ENCODE data around the gene HOXB7. TPM values are rescaled to one million over a fixed set of nuclear protein-coding genes. Genes with fewer than 3 reads are reported as not detected.

HOXB7 gene
- total and polyA plus RNA-seq, 2 experiments from 2014 or later: 11.1 to 18.9 TPM

- H3F3A ChIP-seq (ENCODE audit: insufficient read depth): no peaks in the 10 kb centered on the region
- peaks cover 96% of the 10 kb centered on the region for H3K27me3 ChIP-seq (replicated peaks; ENCODE audit: insufficient read depth)
- H3K9ac ChIP-seq: no peak overlapping the region
- in situ Hi-C loops (cut with MboI): no loop called here
- no peaks in the 10 kb centered on the region for H3K36me3 ChIP-seq (ENCODE audit: low read depth)
- DNase-seq: no peak
- H4K20me1 ChIP-seq (ENCODE audit: insufficient read depth): no peaks in the 10 kb centered on the region
- TF ChIP-seq EZH2 (IDR thresholded peaks at IDR 0.05; ENCODE audit: insufficient read depth, poor library complexity, severe bottlenecking) (peak; percentile 4), EZH2phosphoT487 (IDR thresholded peaks at IDR 0.05; ENCODE audit: insufficient read depth, low read depth) (peak; percentile 21; the same call in 1 of the 2 replicates)
- no peaks in the 10 kb centered on the region for H3K79me2 ChIP-seq (ENCODE audit: insufficient read depth)
- H3K4me1 ChIP-seq (ENCODE audit: insufficient read depth): no peaks in the 10 kb centered on the region
- H2AFZ ChIP-seq: no peak overlapping the region
- H3K9me3 ChIP-seq (ENCODE audit: low read depth): no peaks in the 10 kb centered on the region
- H3K4me2 ChIP-seq (ENCODE audit: unreplicated experiment): no peak overlapping the region
- H3K27ac ChIP-seq: no peak overlapping the region
- WGBS, 2 experiments (ENCODE audit: low coverage in 1 of 2, low lambda C conversion rate in 2 of 2, missing lambda C conversion rate in 2 of 2): 13 to 20% methylated on average over 40 to 41 of the region's 41 CpGs
- no peaks in the 10 kb centered on the region for H3K9me2 ChIP-seq (ENCODE audit: insufficient read depth)
- no peak overlapping the region for H3K4me3 ChIP-seq
Observed at GRCh38 chr17:48621410-48622392, 10.9 kb upstream of the HOXB7 start.

- Histone ChIP-seq H3K27ac (no peak overlapping the region), H3K27me3 (replicated peaks; ENCODE audit: insufficient read depth) (peaks cover 98% of the 10 kb centered on the region), H3K36me3 (ENCODE audit: low read depth) (no peaks in the 10 kb centered on the region), H3K9me2 (ENCODE audit: insufficient read depth) (no peaks in the 10 kb centered on the region), H3K9me3 (ENCODE audit: low read depth) (no peaks in the 10 kb centered on the region), H3F3A (ENCODE audit: insufficient read depth) (no peaks in the 10 kb centered on the region), H3K79me2 (ENCODE audit: insufficient read depth) (no peaks in the 10 kb centered on the region), H4K20me1 (ENCODE audit: insufficient read depth) (no peaks in the 10 kb centered on the region), H3K4me2 (ENCODE audit: unreplicated experiment) (no peak overlapping the region), H3K4me1 (ENCODE audit: insufficient read depth) (no peaks in the 10 kb centered on the region), H3K4me3 (no peak overlapping the region), H2AFZ (no peak overlapping the region), H3K9ac (no peak overlapping the region)
- DNase-seq: no peak
- TF ChIP-seq EZH2 (IDR thresholded peaks at IDR 0.05; ENCODE audit: insufficient read depth, poor library complexity, severe bottlenecking) (no peak), EZH2phosphoT487 (IDR thresholded peaks at IDR 0.05; ENCODE audit: insufficient read depth, low read depth) (no peak)
- in situ Hi-C loops (cut with MboI): no loop called here
- 31 to 37% methylated on average over 6 of the region's 6 CpGs for WGBS, 2 experiments (ENCODE audit: low coverage in 1 of 2, low lambda C conversion rate in 2 of 2, missing lambda C conversion rate in 2 of 2)
Observed at GRCh38 chr17:48620461-48621139, 9.8 kb upstream of the HOXB7 start.

GRCh38 chr17:48619826-48620449 is 9.1 kb upstream of the HOXB7 start:
- DNase-seq: no peak
- 31 to 36% methylated on average over 31 to 32 of the region's 32 CpGs for WGBS, 2 experiments (ENCODE audit: low coverage in 1 of 2, low lambda C conversion rate in 2 of 2, missing lambda C conversion rate in 2 of 2)
- H3K4me2 ChIP-seq (ENCODE audit: unreplicated experiment): no peak overlapping the region
- no peak for TF ChIP-seq EZH2phosphoT487 (IDR thresholded peaks at IDR 0.05; ENCODE audit: insufficient read depth, low read depth)
- TF ChIP-seq EZH2 (IDR thresholded peaks at IDR 0.05; ENCODE audit: insufficient read depth, poor library complexity, severe bottlenecking): no peak
- H3K9ac ChIP-seq: no peak overlapping the region
- H3K27me3 ChIP-seq (replicated peaks; ENCODE audit: insufficient read depth): peaks cover 98% of the 10 kb centered on the region
- H3F3A ChIP-seq (ENCODE audit: insufficient read depth): no peaks in the 10 kb centered on the region
- in situ Hi-C loops (cut with MboI): no loop called here
- no peaks in the 10 kb centered on the region for H3K9me3 ChIP-seq (ENCODE audit: low read depth)
- no peaks in the 10 kb centered on the region for H3K4me1 ChIP-seq (ENCODE audit: insufficient read depth)
- no peaks in the 10 kb centered on the region for H3K79me2 ChIP-seq (ENCODE audit: insufficient read depth)
- H4K20me1 ChIP-seq (ENCODE audit: insufficient read depth): no peaks in the 10 kb centered on the region
- H3K9me2 ChIP-seq (ENCODE audit: insufficient read depth): no peaks in the 10 kb centered on the region
- no peak overlapping the region for H3K27ac ChIP-seq
- H3K36me3 ChIP-seq (ENCODE audit: low read depth): no peaks in the 10 kb centered on the region
- no peak overlapping the region for H2AFZ ChIP-seq
- no peak overlapping the region for H3K4me3 ChIP-seq

GRCh38 chr17:48618256-48618896 is 7.6 kb upstream of the HOXB7 start:
- H4K20me1 ChIP-seq (ENCODE audit: insufficient read depth): no peaks in the 10 kb centered on the region
- TF ChIP-seq EZH2 (IDR thresholded peaks at IDR 0.05; ENCODE audit: insufficient read depth, poor library complexity, severe bottlenecking) (no peak), EZH2phosphoT487 (IDR thresholded peaks at IDR 0.05; ENCODE audit: insufficient read depth, low read depth) (no peak; the same call in 1 of the 2 replicates)
- no peak overlapping the region for H3K27ac ChIP-seq
- no peak overlapping the region for H2AFZ ChIP-seq
- no peaks in the 10 kb centered on the region for H3F3A ChIP-seq (ENCODE audit: insufficient read depth)
- peak overlapping the region; percentile 21; the same call in 1 of the 2 replicates for H3K4me3 ChIP-seq
- H3K9me3 ChIP-seq (ENCODE audit: low read depth): no peaks in the 10 kb centered on the region
- H3K79me2 ChIP-seq (ENCODE audit: insufficient read depth): no peaks in the 10 kb centered on the region
- H3K9ac ChIP-seq: no peak overlapping the region
- H3K27me3 ChIP-seq (replicated peaks; ENCODE audit: insufficient read depth): peaks cover 97% of the 10 kb centered on the region
- 6% methylated on average over 25 of the region's 25 CpGs for WGBS, 2 experiments (ENCODE audit: low coverage in 1 of 2, low lambda C conversion rate in 2 of 2, missing lambda C conversion rate in 2 of 2)
- peak overlapping the region; percentile 33 for H3K4me2 ChIP-seq (ENCODE audit: unreplicated experiment)
- in situ Hi-C loops (cut with MboI): no loop called here
- H3K4me1 ChIP-seq (ENCODE audit: insufficient read depth): no peaks in the 10 kb centered on the region
- H3K9me2 ChIP-seq (ENCODE audit: insufficient read depth): no peaks in the 10 kb centered on the region
- H3K36me3 ChIP-seq (ENCODE audit: low read depth): no peaks in the 10 kb centered on the region
- peak; percentile 92 for DNase-seq

Data from GM23248 (cell line).